Measurements from ENCODE around the gene TMED9.

Gene TMED9

DNA sequence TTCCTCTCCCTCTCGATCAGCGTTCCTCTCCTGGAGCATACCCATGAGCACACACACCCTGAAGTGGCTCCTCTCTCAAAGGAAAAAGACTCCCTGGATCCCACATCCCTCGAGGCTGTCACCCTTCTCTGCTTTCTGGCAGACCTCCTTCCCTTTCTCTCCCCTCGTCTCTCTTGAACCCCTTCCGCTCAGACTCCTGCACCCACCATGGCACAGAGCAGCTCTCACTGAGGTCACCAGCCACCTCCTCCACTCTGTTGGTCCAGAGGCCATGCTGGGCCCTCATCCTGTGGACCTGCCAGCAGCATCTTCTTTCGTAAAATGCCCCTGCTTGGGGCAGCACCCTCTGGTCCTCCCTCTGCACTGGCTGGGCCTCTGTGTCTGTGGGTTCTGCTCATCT lies 13.7 kb downstream of the TMED9 start:
- Histone ChIP-seq H3K4me3 (no peak overlapping the region), H3K9ac (ENCODE audit: insufficient read length) (no peak overlapping the region), H3K27ac (no peak overlapping the region), H3K9me3 (ENCODE audit: low read depth, low read length) (no peaks in the 10 kb centered on the region), H3K36me3 (ENCODE audit: insufficient read depth, low read length) (no peaks in the 10 kb centered on the region)
- no peak for DNase-seq (ENCODE audit: low read depth, low spot score)
- TF ChIP-seq EZH2 (IDR thresholded peaks at IDR 0.05): no peak
- no peak for TF ChIP-seq FOXP2 (optimal IDR thresholded peaks at IDR 0.05; ENCODE audit: control extremely low read depth, extremely low read length, insufficient read depth)
- no peak for TF ChIP-seq POLR2AphosphoS5 (IDR thresholded peaks at IDR 0.05; ENCODE audit: borderline replicate concordance, low read depth, low read length)

- H3K4me3 ChIP-seq: no peak overlapping the region
- H3K36me3 ChIP-seq (ENCODE audit: insufficient read depth, low read length): no peaks in the 10 kb centered on the region
- H3K9ac ChIP-seq (ENCODE audit: insufficient read length): no peak overlapping the region
- DNase-seq (ENCODE audit: low read depth, low spot score): no peak
- no peak overlapping the region for H3K27ac ChIP-seq
- TF ChIP-seq EZH2 (IDR thresholded peaks at IDR 0.05) (no peak), POLR2AphosphoS5 (IDR thresholded peaks at IDR 0.05; ENCODE audit: borderline replicate concordance, low read depth, low read length) (no peak), FOXP2 (optimal IDR thresholded peaks at IDR 0.05; ENCODE audit: control extremely low read depth, extremely low read length, insufficient read depth) (no peak)
- H3K9me3 ChIP-seq (ENCODE audit: low read depth, low read length): no peaks in the 10 kb centered on the region
These were observed 14.4 kb downstream of the TMED9 start for GRCh38 chr5:177606071-177607051.

GRCh38 chr5:177607115-177607451 lies 15.1 kb downstream of the TMED9 start:
- no peak overlapping the region for H3K27ac ChIP-seq
- H3K36me3 ChIP-seq (ENCODE audit: insufficient read depth, low read length): no peaks in the 10 kb centered on the region
- DNase-seq (ENCODE audit: low read depth, low spot score): no peak
- no peak overlapping the region for H3K4me3 ChIP-seq
- no peaks in the 10 kb centered on the region for H3K9me3 ChIP-seq (ENCODE audit: low read depth, low read length)
- no peak overlapping the region for H3K9ac ChIP-seq (ENCODE audit: insufficient read length)
- TF ChIP-seq POLR2AphosphoS5 (IDR thresholded peaks at IDR 0.05; ENCODE audit: borderline replicate concordance, low read depth, low read length) (no peak), FOXP2 (optimal IDR thresholded peaks at IDR 0.05; ENCODE audit: control extremely low read depth, extremely low read length, insufficient read depth) (no peak), EZH2 (IDR thresholded peaks at IDR 0.05) (no peak)

GRCh38 chr5:177607452-177608192 lies 15.6 kb downstream of the TMED9 start:
- no peak for DNase-seq (ENCODE audit: low read depth, low spot score)

DNA sequence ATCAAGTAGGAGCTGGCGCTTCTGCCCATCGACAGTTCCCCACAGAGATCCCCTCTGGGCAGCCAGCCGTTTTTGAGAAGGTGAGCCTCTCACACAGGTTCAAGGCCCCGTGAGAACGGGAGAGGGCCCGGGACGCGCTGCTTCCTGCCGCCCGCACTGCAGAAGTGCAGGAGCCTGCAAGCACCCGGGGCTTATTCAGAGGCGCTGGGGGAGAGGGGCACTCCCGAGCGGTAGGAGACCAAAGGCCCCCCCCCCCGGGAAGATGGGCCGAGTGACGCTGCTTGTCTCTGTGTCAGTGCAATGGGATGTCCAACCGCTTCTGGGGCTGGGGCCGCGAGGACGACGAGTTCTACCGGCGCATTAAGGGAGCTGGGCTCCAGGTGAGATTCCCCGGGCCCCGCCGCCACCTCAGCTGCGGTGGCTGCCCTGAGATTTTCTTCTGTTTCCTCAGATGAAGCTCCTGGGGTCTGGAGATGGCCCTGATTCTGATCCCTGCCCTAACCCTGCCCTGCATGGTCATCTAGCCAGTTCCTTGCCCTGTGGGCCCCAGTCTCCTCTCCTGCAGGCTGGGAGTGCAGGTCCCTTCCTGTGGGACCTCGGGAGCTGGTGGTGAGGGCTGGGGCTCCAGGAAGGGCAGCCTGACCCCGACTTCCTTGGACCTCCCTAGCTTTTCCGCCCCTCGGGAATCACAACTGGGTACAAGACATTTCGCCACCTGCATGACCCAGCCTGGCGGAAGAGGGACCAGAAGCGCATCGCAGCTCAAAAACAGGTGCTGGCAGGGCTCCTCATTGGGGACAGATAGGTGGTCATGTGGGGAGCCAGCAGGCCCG lies 16.5 kb downstream of the TMED9 start:
- no peak overlapping the region for H3K27ac ChIP-seq

More at GRCh38 chr5:177607452-177608192, 15.6 kb downstream of the TMED9 start:
- Histone ChIP-seq H3K9me3 (ENCODE audit: low read depth, low read length) (no peaks in the 10 kb centered on the region), H3K36me3 (ENCODE audit: insufficient read depth, low read length) (no peaks in the 10 kb centered on the region), H3K9ac (ENCODE audit: insufficient read length) (no peak overlapping the region), H3K27ac (no peak overlapping the region), H3K4me3 (no peak overlapping the region)
- TF ChIP-seq POLR2AphosphoS5 (IDR thresholded peaks at IDR 0.05; ENCODE audit: borderline replicate concordance, low read depth, low read length): no peak
- no peak for TF ChIP-seq FOXP2 (optimal IDR thresholded peaks at IDR 0.05; ENCODE audit: control extremely low read depth, extremely low read length, insufficient read depth)
- no peak for TF ChIP-seq EZH2 (IDR thresholded peaks at IDR 0.05)

DNA sequence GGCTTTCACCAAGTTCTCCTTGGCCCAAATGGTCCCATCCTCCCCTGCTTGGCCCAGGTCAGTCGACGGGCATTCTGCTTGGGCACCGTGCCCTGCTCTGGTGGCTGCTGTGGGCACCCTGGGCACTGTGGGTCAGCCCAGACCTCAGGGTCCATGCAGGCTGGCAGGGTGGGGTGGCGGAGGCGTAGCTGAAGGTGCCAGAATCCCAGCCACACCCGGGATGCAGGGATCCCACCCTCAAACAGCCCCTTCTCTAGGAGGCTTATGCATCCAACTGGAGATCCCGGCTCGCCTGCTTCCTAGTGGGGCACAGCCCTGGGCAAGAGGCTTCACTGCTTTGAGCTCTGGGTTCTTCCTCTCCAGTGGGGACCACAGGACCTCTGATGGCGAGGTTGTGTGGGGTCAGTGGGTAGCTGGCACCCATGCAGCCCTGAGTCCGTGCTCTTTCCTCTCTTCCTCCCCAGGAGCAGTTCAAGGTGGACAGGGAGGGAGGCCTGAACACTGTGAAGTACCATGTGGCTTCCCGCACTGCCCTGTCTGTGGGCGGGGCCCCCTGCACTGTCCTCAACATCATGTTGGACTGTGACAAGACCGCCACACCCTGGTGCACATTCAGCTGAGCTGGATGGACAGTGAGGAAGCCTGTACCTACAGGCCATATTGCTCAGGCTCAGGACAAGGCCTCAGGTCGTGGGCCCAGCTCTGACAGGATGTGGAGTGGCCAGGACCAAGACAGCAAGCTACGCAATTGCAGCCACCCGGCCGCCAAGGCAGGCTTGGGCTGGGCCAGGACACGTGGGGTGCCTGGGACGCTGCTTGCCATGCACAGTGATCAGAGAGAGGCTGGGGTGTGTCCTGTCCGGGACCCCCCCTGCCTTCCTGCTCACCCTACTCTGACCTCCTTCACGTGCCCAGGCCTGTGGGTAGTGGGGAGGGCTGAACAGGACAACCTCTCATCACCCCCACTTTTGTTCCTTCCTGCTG lies 17.4 kb downstream of the TMED9 start:
- H3K9ac ChIP-seq (ENCODE audit: insufficient read length): no peak overlapping the region
- H3K36me3 ChIP-seq (ENCODE audit: insufficient read depth, low read length): no peaks in the 10 kb centered on the region
- H3K9me3 ChIP-seq (ENCODE audit: low read depth, low read length): no peaks in the 10 kb centered on the region
- no peak for TF ChIP-seq EZH2 (IDR thresholded peaks at IDR 0.05)
- TF ChIP-seq FOXP2 (optimal IDR thresholded peaks at IDR 0.05; ENCODE audit: control extremely low read depth, extremely low read length, insufficient read depth): no peak
- no peak for TF ChIP-seq POLR2AphosphoS5 (IDR thresholded peaks at IDR 0.05; ENCODE audit: borderline replicate concordance, low read depth, low read length)
- no peak for DNase-seq (ENCODE audit: low read depth, low spot score)
- no peak overlapping the region for H3K4me3 ChIP-seq
- no peak overlapping the region for H3K27ac ChIP-seq

More for the DNA sequence above, 16.5 kb downstream of the TMED9 start:
- Histone ChIP-seq H3K9ac (ENCODE audit: insufficient read length) (no peak overlapping the region), H3K4me3 (no peak overlapping the region), H3K9me3 (ENCODE audit: low read depth, low read length) (no peaks in the 10 kb centered on the region), H3K36me3 (ENCODE audit: insufficient read depth, low read length) (no peaks in the 10 kb centered on the region)
- DNase-seq (ENCODE audit: low read depth, low spot score): no peak
- TF ChIP-seq POLR2AphosphoS5 (IDR thresholded peaks at IDR 0.05; ENCODE audit: borderline replicate concordance, low read depth, low read length): 0 out of 2 replicates have a peak, but pooled peaks have one; percentile 4
- no peak for TF ChIP-seq EZH2 (IDR thresholded peaks at IDR 0.05)

GRCh38 chr5:177610131-177610769 lies 18.2 kb downstream of the TMED9 start:
- no peak for TF ChIP-seq FOXP2 (optimal IDR thresholded peaks at IDR 0.05; ENCODE audit: control extremely low read depth, extremely low read length, insufficient read depth)
- TF ChIP-seq EZH2 (IDR thresholded peaks at IDR 0.05): no peak
- no peak for TF ChIP-seq POLR2AphosphoS5 (IDR thresholded peaks at IDR 0.05; ENCODE audit: borderline replicate concordance, low read depth, low read length)
- no peaks in the 10 kb centered on the region for H3K9me3 ChIP-seq (ENCODE audit: low read depth, low read length)
- no peak overlapping the region for H3K9ac ChIP-seq (ENCODE audit: insufficient read length)
- no peak overlapping the region for H3K4me3 ChIP-seq
- DNase-seq (ENCODE audit: low read depth, low spot score): no peak
- H3K27ac ChIP-seq: no peak overlapping the region
- no peaks in the 10 kb centered on the region for H3K36me3 ChIP-seq (ENCODE audit: insufficient read depth, low read length)

All from SK-N-MC (cell line).